Upper lobe of left lung (tissue), 4 donors: ENCODE data around the gene NUP85.

Experiments
- CTCF ChIP-seq, 6 experiments: fragments of 450-650 bp in 4 of 6; fragments of 200-600 bp in 2 of 6; sonication (generic) in 2 of 6; IDR thresholded peaks; one replicate each; pipeline ENCODE4 v1.5.1; 2016 to 2019; ENCODE audit warnings: antibody characterized with exemption in 6 of 6
- POLR2A ChIP-seq, 4 donors: fragments of 450-650 bp; IDR thresholded peaks; one replicate each; pipeline ENCODE4 v1.5.1; 2016 to 2017; ENCODE audit warnings: antibody characterized with exemption in 4 of 4, mild to moderate bottlenecking in 2 of 4
- POLR2AphosphoS5 ChIP-seq, 2 donors: sonication (generic); formaldehyde crosslinking; IDR thresholded peaks; one replicate each; pipeline ENCODE4 v1.5.1; 2017; ENCODE audit warnings: antibody characterized with exemption in 2 of 2

- TF ChIP-seq CTCF (IDR thresholded peaks at IDR 0.05) (no peak), POLR2AphosphoS5 (IDR thresholded peaks at IDR 0.05) (no peak), POLR2A (IDR thresholded peaks at IDR 0.05) (no peak)
These were observed 14.3 kb downstream of the NUP85 start for GRCh38 chr17:75219815-75220214.
